Measurements from ENCODE around the gene ADAM15. TPM values are rescaled to one million over a fixed set of nuclear protein-coding genes. Genes with fewer than 3 reads are reported as not detected.

The ADAM15 gene
- total RNA-seq, 1 donor from 2014 or later: 186 TPM

DNA sequence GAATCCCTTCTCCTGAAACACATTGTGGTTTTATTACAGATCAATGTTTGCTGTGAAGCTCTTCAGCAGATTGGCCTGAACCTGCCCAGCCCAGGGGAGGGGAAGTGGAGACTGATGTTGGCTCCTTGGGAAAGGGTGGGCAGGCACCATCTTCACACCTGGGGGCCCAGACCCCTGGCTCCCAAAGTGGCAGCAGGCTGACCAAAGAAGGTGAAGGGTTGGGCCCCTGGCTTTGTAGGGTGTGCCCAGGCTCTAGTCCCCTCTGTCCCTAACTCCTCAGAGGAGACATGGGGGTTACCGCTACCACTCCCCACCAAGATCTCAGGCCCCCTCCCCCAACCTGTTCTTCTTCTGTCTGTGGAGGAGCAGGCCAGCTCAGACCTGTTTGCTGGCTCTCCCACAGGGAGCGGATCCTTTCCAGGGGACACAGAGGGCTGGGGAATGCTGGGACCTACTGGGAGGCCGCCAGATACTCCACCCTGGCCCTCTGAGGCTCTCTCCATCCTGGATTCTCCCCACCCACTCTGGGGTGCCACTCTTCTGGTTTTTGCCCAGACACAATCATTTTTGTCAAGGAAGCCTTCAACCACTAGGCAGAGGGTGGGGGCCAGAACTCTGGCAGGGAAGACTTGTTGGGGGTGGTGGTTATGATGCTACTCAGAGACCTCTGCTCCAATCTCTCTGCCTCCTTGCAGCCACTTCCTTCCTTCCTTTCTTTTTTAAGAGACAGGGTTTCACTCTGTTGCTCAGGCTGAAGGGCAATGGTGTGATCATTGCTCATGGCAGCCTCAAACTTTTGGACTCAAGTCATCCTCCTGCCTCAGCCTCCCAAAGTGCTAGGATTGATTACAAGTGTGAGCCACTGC is 22.5 kb downstream of the ADAM15 start:
- Histone ChIP-seq H3K36me3 (ENCODE audit: control insufficient read depth, insufficient read depth, low read length) (no peaks in the 10 kb centered on the region), H3K27me3 (ENCODE audit: control insufficient read depth, insufficient read depth, low read length) (peaks cover 21% of the 10 kb centered on the region), H3K4me3 (ENCODE audit: low read depth, low read length) (no peak overlapping the region)
- DNase-seq (ENCODE audit: low read depth): no peak
- TF ChIP-seq, protein P1, sequence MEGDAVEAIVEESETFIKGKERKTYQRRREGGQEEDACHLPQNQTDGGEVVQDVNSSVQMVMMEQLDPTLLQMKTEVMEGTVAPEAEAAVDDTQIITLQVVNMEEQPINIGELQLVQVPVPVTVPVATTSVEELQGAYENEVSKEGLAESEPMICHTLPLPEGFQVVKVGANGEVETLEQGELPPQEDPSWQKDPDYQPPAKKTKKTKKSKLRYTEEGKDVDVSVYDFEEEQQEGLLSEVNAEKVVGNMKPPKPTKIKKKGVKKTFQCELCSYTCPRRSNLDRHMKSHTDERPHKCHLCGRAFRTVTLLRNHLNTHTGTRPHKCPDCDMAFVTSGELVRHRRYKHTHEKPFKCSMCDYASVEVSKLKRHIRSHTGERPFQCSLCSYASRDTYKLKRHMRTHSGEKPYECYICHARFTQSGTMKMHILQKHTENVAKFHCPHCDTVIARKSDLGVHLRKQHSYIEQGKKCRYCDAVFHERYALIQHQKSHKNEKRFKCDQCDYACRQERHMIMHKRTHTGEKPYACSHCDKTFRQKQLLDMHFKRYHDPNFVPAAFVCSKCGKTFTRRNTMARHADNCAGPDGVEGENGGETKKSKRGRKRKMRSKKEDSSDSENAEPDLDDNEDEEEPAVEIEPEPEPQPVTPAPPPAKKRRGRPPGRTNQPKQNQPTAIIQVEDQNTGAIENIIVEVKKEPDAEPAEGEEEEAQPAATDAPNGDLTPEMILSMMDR (IDR thresholded peaks at IDR 0.05; ENCODE audit: insufficient read depth, low read length, poor library complexity, severe bottlenecking): no peak

DNA sequence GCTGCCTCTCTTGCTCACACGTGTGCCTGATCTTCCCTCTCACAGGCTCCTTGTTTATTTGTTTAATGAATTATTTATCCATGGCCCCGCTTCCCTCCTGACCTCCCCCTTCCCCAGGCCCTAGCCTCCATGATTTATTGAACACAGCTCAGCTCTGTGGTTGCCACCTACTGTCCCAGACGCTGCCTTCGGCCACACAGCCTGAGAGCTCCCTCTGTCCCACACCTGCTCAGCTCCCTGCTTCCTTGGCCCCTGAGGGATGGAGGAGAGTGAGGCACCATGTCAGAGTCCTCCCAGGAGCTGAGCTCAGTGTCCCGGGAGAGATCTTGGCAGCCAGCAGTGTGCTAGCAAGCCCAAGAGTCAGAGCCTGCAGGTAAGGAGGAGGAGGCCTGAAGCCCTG is 24.4 kb downstream of the ADAM15 start:
- TF ChIP-seq, protein P1 (IDR thresholded peaks at IDR 0.05; ENCODE audit: insufficient read depth, low read length, poor library complexity, severe bottlenecking): no peak
- Histone ChIP-seq H3K27me3 (ENCODE audit: control insufficient read depth, insufficient read depth, low read length) (peaks cover 38% of the 10 kb centered on the region), H3K36me3 (ENCODE audit: control insufficient read depth, insufficient read depth, low read length) (no peaks in the 10 kb centered on the region), H3K4me3 (ENCODE audit: low read depth, low read length) (no peak overlapping the region)
- no peak for DNase-seq (ENCODE audit: low read depth)

DNA sequence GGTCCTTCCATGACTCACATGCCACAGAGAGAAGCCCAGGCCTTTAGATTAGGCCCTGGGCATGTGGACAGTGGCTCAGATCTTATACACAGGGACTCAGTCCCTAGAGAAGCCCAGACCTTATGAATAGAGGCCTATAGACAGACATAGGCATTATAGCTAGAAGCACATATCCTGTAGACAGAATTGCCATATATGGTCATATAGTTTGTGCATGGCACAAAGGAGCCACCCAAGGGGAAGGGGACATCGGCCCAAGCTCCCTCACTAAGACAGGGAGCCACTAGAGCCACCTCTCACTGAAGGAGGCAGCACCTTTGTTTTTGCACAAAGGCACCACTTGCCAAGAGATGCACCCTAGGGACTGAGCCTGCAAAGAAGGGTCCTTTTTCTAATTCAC is 25.3 kb downstream of the ADAM15 start:
- H3K27me3 ChIP-seq (ENCODE audit: control insufficient read depth, insufficient read depth, low read length): peaks cover 46% of the 10 kb centered on the region
- H3K4me3 ChIP-seq (ENCODE audit: low read depth, low read length): no peak overlapping the region
- TF ChIP-seq, protein P1 (IDR thresholded peaks at IDR 0.05; ENCODE audit: insufficient read depth, low read length, poor library complexity, severe bottlenecking): no peak
- no peaks in the 10 kb centered on the region for H3K36me3 ChIP-seq (ENCODE audit: control insufficient read depth, insufficient read depth, low read length)
- DNase-seq (ENCODE audit: low read depth): no peak

DNA sequence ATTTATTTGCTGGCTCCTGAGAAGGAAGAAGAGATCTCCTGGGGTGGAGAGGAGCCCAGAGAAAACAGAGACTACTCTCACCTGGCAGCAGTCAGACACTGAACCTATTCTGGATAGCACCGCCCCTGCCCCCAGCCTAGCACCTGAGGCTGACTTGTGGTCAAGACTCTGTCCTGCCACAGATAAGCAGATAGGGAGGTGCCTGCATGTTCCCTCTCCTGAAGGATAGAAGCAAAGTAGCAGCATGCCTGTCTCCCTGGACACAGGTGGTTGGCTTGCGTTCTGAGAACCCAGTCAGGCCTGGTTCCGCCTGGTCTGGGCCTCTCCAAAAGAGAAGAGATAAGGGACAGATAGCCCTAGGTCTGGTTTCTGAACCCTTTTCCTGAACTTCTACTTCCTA is 26.2 kb downstream of the ADAM15 start:
- peaks cover 49% of the 10 kb centered on the region for H3K27me3 ChIP-seq (ENCODE audit: control insufficient read depth, insufficient read depth, low read length)
- TF ChIP-seq, protein P1 (IDR thresholded peaks at IDR 0.05; ENCODE audit: insufficient read depth, low read length, poor library complexity, severe bottlenecking): no peak
- DNase-seq (ENCODE audit: low read depth): no peak

DNA sequence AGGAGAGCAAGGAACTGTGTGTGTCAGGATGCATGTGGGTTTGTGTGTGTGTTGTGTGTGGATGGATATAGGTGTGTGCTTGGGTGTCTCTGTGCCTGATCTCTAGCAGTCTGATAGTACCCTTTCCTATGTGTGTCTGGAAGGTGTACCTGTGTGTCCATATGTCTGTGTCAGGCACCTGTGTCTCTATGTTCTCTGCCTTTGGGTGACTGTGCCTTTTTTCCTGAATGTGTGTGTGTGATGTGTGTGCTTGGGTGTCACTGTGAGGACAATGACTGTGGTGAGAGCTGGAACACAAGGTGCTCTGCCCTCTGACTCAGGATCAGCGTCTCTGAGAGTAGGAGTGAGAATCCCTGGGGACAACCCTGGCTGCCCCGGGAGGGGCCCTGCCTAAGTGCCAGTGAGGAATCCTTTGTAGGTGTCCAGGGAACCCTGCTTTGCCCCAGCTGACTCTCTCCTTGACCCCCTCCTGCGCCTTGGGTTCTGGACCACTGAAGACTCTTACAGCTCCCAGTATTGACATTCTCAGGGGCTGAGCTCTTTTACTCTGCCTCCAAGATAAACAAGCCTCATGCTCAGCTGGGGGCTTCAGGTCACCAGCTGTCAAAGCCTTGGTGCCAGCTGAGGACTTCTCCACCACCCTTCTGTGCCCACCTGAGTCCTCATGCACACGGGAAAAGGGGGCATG is 26.8 kb downstream of the ADAM15 start:
- no peaks in the 10 kb centered on the region for H3K36me3 ChIP-seq (ENCODE audit: control insufficient read depth, insufficient read depth, low read length)
- H3K4me3 ChIP-seq (ENCODE audit: low read depth, low read length): no peak overlapping the region
- TF ChIP-seq, protein P1 (IDR thresholded peaks at IDR 0.05; ENCODE audit: insufficient read depth, low read length, poor library complexity, severe bottlenecking): no peak
- peaks cover 50% of the 10 kb centered on the region for H3K27me3 ChIP-seq (ENCODE audit: control insufficient read depth, insufficient read depth, low read length)
- no peak for DNase-seq (ENCODE audit: low read depth)

More for the DNA sequence above, 26.2 kb downstream of the ADAM15 start:
- no peak overlapping the region for H3K4me3 ChIP-seq (ENCODE audit: low read depth, low read length)
- H3K36me3 ChIP-seq (ENCODE audit: control insufficient read depth, insufficient read depth, low read length): no peaks in the 10 kb centered on the region

Data from kidney epithelial cell (primary cell).